HG02938 (cell line): ENCODE measurements around the gene SELENOV.

Experiments
- ATAC-seq: cut with Tn5 transposase; IDR thresholded peaks from one replicate; pipeline ENCODE4 v1.9.1; 2021; ENCODE audit warnings: mild to moderate bottlenecking, moderate library complexity; ENCODE audit not compliant: unreplicated experiment

Gene SELENOV

DNA sequence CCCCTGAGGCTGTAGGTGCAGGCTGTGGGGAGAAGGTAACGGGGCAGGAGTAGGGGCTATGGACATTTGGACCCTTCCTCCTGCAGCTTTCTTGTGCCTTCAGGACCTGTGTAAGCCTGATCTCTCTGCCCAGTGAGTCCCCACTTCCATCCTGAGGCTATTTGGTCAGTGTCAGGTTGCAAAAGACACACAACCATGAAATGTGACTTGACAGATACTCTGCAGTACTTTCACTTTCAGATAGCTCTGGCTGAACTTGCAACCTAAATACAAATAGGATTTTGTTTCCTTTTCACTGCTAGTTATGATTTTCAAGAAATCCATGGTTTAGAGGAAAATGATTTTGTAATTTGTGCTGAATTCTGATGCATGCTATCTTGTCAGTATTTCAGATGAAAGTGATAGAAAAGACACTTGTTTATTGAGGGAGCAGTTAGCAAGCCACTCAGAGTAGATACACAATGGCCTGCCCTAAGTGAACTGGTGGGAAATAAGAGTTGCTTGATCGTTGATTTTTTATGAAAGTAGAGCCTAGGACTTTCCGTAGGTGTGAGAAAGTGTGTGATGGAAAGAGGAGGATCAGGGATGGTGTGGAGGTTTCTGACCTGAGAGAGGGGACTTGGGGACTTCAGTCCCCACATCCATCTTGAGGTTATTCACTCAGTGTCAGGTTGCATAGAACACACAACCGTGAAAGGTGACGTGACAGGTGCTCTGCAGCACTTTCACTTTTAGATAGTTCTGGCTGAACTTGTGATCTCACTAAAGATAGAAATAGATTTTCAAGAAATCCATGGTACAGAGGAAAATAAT is 43.1 kb downstream of the SELENOV start:
- no peak for ATAC-seq

- no peak for ATAC-seq
Observed at GRCh38 chr19:39558624-39559117, 43.7 kb downstream of the SELENOV start.

DNA sequence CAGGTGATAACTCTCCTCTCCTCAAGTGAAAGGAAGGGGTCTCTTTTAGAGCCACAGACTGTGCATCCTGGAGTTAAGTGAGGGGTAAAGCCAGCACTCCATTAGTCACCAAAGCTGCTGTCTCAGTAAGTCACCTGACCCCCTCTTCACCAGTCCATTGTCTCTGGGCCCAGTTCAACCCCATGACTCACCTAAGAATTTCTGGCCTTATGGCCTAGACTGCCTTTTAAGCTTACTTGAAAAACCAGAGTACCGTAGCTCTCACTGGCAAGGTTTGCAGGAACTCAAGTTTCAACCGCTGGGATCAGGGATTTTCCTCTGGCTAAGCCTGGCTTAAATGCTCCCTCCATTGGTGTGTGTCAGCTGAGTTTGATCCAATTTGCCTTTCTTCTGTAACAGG is 48.5 kb downstream of the SELENOV start:
- ATAC-seq: no peak

DNA sequence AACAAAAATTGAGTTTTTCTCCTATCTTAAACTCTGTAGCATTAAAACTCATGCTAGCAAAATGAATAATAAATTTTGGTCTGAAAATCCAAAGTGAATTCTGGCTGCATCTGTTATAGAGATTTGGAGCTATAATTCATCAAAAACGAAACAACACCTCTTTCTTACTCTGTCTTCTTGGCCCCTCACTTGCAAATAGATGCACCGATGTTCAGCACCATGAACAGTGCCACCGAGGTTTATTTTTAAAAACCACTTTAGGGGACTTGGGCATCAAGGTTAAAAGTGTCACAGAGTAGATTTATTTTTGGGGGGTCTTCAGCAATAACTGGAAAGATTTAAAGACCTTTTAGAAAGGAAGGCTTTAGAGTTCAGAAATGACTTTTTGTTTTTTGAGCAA is 51.1 kb downstream of the SELENOV start:
- ATAC-seq: no peak

DNA sequence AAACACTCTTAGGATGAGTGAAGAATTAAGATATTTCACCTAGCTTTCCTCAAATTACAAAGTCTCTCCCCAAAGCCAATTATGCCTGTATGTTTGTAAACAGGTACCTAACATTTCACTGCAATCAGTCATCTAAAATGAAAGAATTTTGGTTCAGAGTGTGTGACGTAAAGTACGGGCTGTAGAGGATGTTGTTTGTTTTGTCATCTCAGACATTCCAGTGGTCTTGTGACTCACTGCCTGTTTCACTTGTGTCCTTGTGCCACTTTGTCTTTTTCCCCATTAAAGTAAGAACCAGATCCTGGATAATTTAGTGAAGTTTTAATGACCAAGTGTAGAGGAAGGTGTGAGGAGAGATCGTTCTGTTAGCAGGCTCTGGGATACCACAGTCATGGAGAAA is 53.7 kb downstream of the SELENOV start:
- no peak for ATAC-seq
